Psoas muscle (tissue), 8 donors: ENCODE measurements around the gene CFAP74. TPM values are rescaled to one million over a fixed set of nuclear protein-coding genes. Genes with fewer than 3 reads are reported as not detected.

Experiments
- ATAC-seq, 4 donors: fragments of 200-7000 bp; cut with Tn5 transposase; one replicate each; pipeline ENCODE4 v1.9.1; 2020; ENCODE audit warnings: moderate library complexity in 3 of 4, mild to moderate bottlenecking in 2 of 4
- DNase-seq, 2 donors: peaks; one replicate each; pipeline ENCODE4 v3.0.0-alpha.2; 2020
- H3K27ac ChIP-seq: fragments of 200-600 bp; one replicate; pipeline ENCODE4 v1.8.0; 2022
- H3K27me3 ChIP-seq, 3 donors: fragments of 200-600 bp in 1 of 3; one replicate each; pipeline versions ENCODE4 v1.6.1 to v1.8.0; 2013 to 2022; ENCODE audit warnings: low read length in 2 of 3, mild to moderate bottlenecking in 2 of 3, moderate library complexity in 1 of 3; ENCODE audit not compliant: insufficient read depth in 3 of 3
- H3K36me3 ChIP-seq, 2 donors: fragments of 200-600 bp in 1 of 2; one replicate each; pipeline versions ENCODE4 v1.6.1 to v1.8.0; 2013 to 2022; ENCODE audit warnings: low read depth in 1 of 2, mild to moderate bottlenecking in 1 of 2, moderate library complexity in 1 of 2; ENCODE audit not compliant: insufficient read depth in 1 of 2
- H3K4me1 ChIP-seq: fragments of 200-600 bp; one replicate; pipeline ENCODE4 v1.8.0; 2022
- H3K4me3 ChIP-seq: fragments of 200-600 bp; one replicate; pipeline ENCODE4 v1.8.0; 2022; ENCODE audit warnings: mild to moderate bottlenecking
- H3K9me3 ChIP-seq: fragments of 200-600 bp; one replicate; pipeline ENCODE4 v1.8.0; 2022
- CTCF ChIP-seq: fragments of 200-600 bp; IDR thresholded peaks from one replicate; pipeline ENCODE4 v1.8.0; 2022; ENCODE audit warnings: antibody characterized with exemption
- WGBS, 3 donors: extraction: QIAGEN DNeasy Blood & Tissue Kit; methylation state at CpG; one replicate each; pipeline versions ENCODE4 v1.1.6 to v1.1.7; 2013; 5-methylcytosine and 5-hydroxymethylcytosine counted together
- intact Hi-C, 2 donors: fragments of 100-400 bp; cut with DNase I; formaldehyde crosslinking; loops; one replicate each; pipeline versions ENCODE4 v1.11.0 to v1.14.2; 2022
- polyA plus RNA-seq, 3 donors: library from polyadenylated mRNA; stranded (reverse); fragments of 200-250 nt; gene quantifications; one replicate each; pipeline ENCODE4 v1.2.3, GENCODE V29; 2013
- total RNA-seq, 4 donors: library from RNA; stranded (reverse); fragmentation: NEBNext Ultra II Directional in 2 of 4; extraction: Animal tissue kit (Norgen Biotek cat#: 25700) in 2 of 4; gene quantifications; one replicate each; pipeline versions ENCODE4 v1.2.1 to v1.2.4, GENCODE V29; 2021 to 2023
- donor health status: healthy with polysubstance abuse.
- donor health status: DM: no; HTN: no; CAD: no; lungs with moderate emphysema.
- donor health status: Bipolar disorder and iron deficiency.
- donor health status: healthy.
- donor health status: DM: yes; HTN: yes; CAD: no.
- donor health status: DM: no; HTN: no; CAD: no.
- donor health status: DM: no; HTN: no; CAD: no.
- donor health status: DM: yes; HTN: yes; CAD: no.

Gene CFAP74
- total and polyA plus RNA-seq, 7 donors, result 0.01 to 0.05 TPM; not detected in 5

- H3K27me3 ChIP-seq, result peaks cover 0 to 35% (median 15%) of the 10 kb centered on the region in 3 donors
- WGBS, 3 donors, result 5 to 11% (median 8%) methylated on average over 39 of the region's 39 CpGs
- peak overlapping the region; percentile 11 for H3K27ac ChIP-seq
- H3K4me1 ChIP-seq, result peaks cover 4% of the 10 kb centered on the region
- peak overlapping the region; percentile 49 for H3K4me3 ChIP-seq
- peak; percentile 44 to 76 for DNase-seq
- H3K36me3 ChIP-seq, result no peaks in the 10 kb centered on the region
- H3K9me3 ChIP-seq, result no peaks in the 10 kb centered on the region
- intact Hi-C loops, result no loop called here
- ATAC-seq, result peak; percentile 57 to 92 (median 80)
- no peak for TF ChIP-seq CTCF
Measured at GRCh38 chr1:2025491-2025981, 21.9 kb upstream of the CFAP74 start.

GRCh38 chr1:2024887-2025286 is 21.3 kb upstream of the CFAP74 start:
- no peak for TF ChIP-seq CTCF
- no peak for DNase-seq
- Histone ChIP-seq H3K4me1 (peaks cover 4% of the 10 kb centered on the region), H3K4me3 (peak overlapping the region; percentile 49), H3K27ac (peak overlapping the region; percentile 11), H3K27me3 (peaks cover 0 to 41% (median 22%) of the 10 kb centered on the region in 3 donors), H3K36me3 (no peaks in the 10 kb centered on the region), H3K9me3 (no peaks in the 10 kb centered on the region)
- 88 to 92% (median 89%) methylated on average over 18 of the region's 18 CpGs for WGBS, 3 donors
- no peak for ATAC-seq
- intact Hi-C loops, result no loop called here

- Histone ChIP-seq H3K9me3 (no peaks in the 10 kb centered on the region), H3K4me1 (peaks cover 4% of the 10 kb centered on the region), H3K4me3 (no peak overlapping the region), H3K27me3 (peaks cover 0 to 46% (median 26%) of the 10 kb centered on the region in 3 donors), H3K27ac (no peak overlapping the region), H3K36me3 (no peaks in the 10 kb centered on the region)
- ATAC-seq, result no peak
- no peak for TF ChIP-seq CTCF
- WGBS, 3 donors, result 89 to 93% (median 93%) methylated on average over 9 to 10 of the region's 10 CpGs
- intact Hi-C loops, result no loop called here
- DNase-seq, result no peak
Measured at GRCh38 chr1:2024451-2024850, 20.9 kb upstream of the CFAP74 start.

GRCh38 chr1:2023187-2023586 is 19.6 kb upstream of the CFAP74 start:
- WGBS, 3 donors, result 80 to 86% (median 85%) methylated on average over 9 of the region's 9 CpGs
- Histone ChIP-seq H3K4me1 (peaks cover 4% of the 10 kb centered on the region), H3K27me3 (peaks cover 0 to 56% (median 34%) of the 10 kb centered on the region in 3 donors), H3K27ac (no peak overlapping the region), H3K36me3 (no peaks in the 10 kb centered on the region), H3K9me3 (no peaks in the 10 kb centered on the region), H3K4me3 (no peak overlapping the region)
- no peak for ATAC-seq
- intact Hi-C loops, result no loop called here
- no peak for DNase-seq
- TF ChIP-seq CTCF, result no peak
